Ovary (tissue), 9 donors: ENCODE measurements around the gene HDGF. TPM values are rescaled to one million over a fixed set of nuclear protein-coding genes. Genes with fewer than 3 reads are reported as not detected.

Experiments
- DNase-seq, 5 donors: peaks; one replicate each; pipeline ENCODE4 v3.0.0-alpha.2; 2019 to 2020
- H3K27ac ChIP-seq, 2 donors: fragments of 200-600 bp; one replicate each; pipeline versions ENCODE4 v1.5.1 to v1.8.0; 2019 to 2022
- H3K27me3 ChIP-seq: fragments of 200-600 bp; one replicate; pipeline ENCODE4 v1.8.0; 2022
- H3K36me3 ChIP-seq: fragments of 200-600 bp; sonication (generic); one replicate; pipeline ENCODE4 v1.5.1; 2019
- H3K4me1 ChIP-seq: one replicate; pipeline ENCODE4 v1.8.1; 2013; ENCODE audit warnings: mild to moderate bottlenecking, moderate library complexity; ENCODE audit not compliant: insufficient read depth
- H3K4me3 ChIP-seq: fragments of 200-600 bp; sonication (generic); one replicate; pipeline ENCODE4 v1.5.1; 2017
- H3K9me3 ChIP-seq, 2 donors: fragments of 200-600 bp in 1 of 2; sonication (generic) in 1 of 2; one replicate each; pipeline versions ENCODE4 v1.5.1 to v1.8.1; 2013 to 2019; ENCODE audit warnings: mild to moderate bottlenecking in 1 of 2, moderate library complexity in 1 of 2
- CTCF ChIP-seq, 3 donors: fragments of 450-650 bp in 2 of 3; fragments of 200-600 bp in 1 of 3; IDR thresholded peaks; one replicate each; pipeline versions ENCODE4 v1.5.1 to v1.8.0; 2016 to 2022; ENCODE audit warnings: antibody characterized with exemption in 3 of 3, mild to moderate bottlenecking in 1 of 3
- EP300 ChIP-seq: sonication (generic); formaldehyde crosslinking; IDR thresholded peaks from one replicate; pipeline ENCODE4 v1.6.1; 2017; ENCODE audit warnings: antibody characterized with exemption
- POLR2A ChIP-seq: fragments of 450-650 bp; IDR thresholded peaks from one replicate; pipeline ENCODE4 v1.6.1; 2017; ENCODE audit warnings: antibody characterized with exemption, mild to moderate bottlenecking, moderate library complexity
- WGBS, 3 donors: extraction: QIAGEN DNeasy Blood & Tissue Kit in 1 of 3; methylation state at CpG; one replicate each; pipeline versions ENCODE4 v1.1.5 to v1.1.7; 2013 to 2017; 5-methylcytosine and 5-hydroxymethylcytosine counted together
- intact Hi-C, 4 donors: fragments of 100-400 bp; cut with DNase I; formaldehyde crosslinking; loops; one replicate each; pipeline versions ENCODE4 v1.11.0 to v1.15.1; 2022 to 2023
- polyA plus RNA-seq, 2 donors: library from polyadenylated mRNA; stranded (reverse); fragments of 200-250 nt in 1 of 2; fragments of 350-450 nt in 1 of 2; fragmentation: Illumina TruSeq in 1 of 2; extraction: RNeasy Lipid Tissue Mini Kit (QIAGEN cat#74804) in 1 of 2; gene quantifications; one replicate each; pipeline ENCODE4 v1.2.3, GENCODE V29; 2013 to 2014
- total RNA-seq, 7 donors: library from RNA; depleted of rRNA in 2 of 7; stranded (reverse); fragments of >200 nt in 2 of 7; fragmentation: NEBNext Ultra II Directional in 3 of 7; extraction: Animal tissue kit (Norgen Biotek cat#: 25700) in 3 of 7; gene quantifications; one replicate each; pipeline versions ENCODE4 v1.1.0 to v1.2.4, GENCODE V29; 2016 to 2023
- donor health status: DM: no; HTN: no; CAD: no; lungs with moderate emphysema.
- donor health status: DM: no; HTN: no; CAD: no.
- donor health status: Bipolar disorder and iron deficiency.
- donor health status: DM: yes; HTN: yes; CAD: no.
- donor health status: DM: no; HTN: no; CAD: no.
- donor health status: DM: yes; HTN: yes; CAD: no.

HDGF gene
- total and polyA plus RNA-seq, 9 donors, result 81.1 to 184 (median 146) TPM

- intact Hi-C loops, result loop anchor here in 2 of 4 donors (5.0 to 10.0 kb wide), 2 partner anchors 108 to 370 kb away; no protein-coding TSS in a partner anchor
- Histone ChIP-seq H3K36me3 (no peaks in the 10 kb centered on the region), H3K27me3 (no peaks in the 10 kb centered on the region), H3K27ac (no peak overlapping the region), H3K4me1 (peaks cover 11% of the 10 kb centered on the region), H3K4me3 (no peak overlapping the region), H3K9me3 (no peaks in the 10 kb centered on the region)
- 59 to 62% (median 62%) methylated on average over 4 of the region's 4 CpGs for WGBS, 3 donors
- TF ChIP-seq CTCF (IDR thresholded peaks at IDR 0.05), result no peak
- TF ChIP-seq EP300, result no peak
- no peak for TF ChIP-seq POLR2A
- no peak for DNase-seq
Measured at GRCh38 chr1:156776942-156777341, 25.5 kb upstream of the HDGF start.

GRCh38 chr1:156775799-156776198, 24.3 kb upstream of the HDGF start:
- intact Hi-C loops, result loop anchor here in 2 of 4 donors (5.0 to 10.0 kb wide), 2 partner anchors 109 to 372 kb away; no protein-coding TSS in a partner anchor
- H3K9me3 ChIP-seq, result no peaks in the 10 kb centered on the region
- H3K4me1 ChIP-seq, result peaks cover 10% of the 10 kb centered on the region
- 80 to 86% (median 81%) methylated on average over 5 of the region's 5 CpGs for WGBS, 3 donors
- TF ChIP-seq EP300 (no peak), CTCF (IDR thresholded peaks at IDR 0.05) (no peak), POLR2A (no peak)
- no peaks in the 10 kb centered on the region for H3K27me3 ChIP-seq
- H3K27ac ChIP-seq, result no peak overlapping the region
- no peaks in the 10 kb centered on the region for H3K36me3 ChIP-seq
- DNase-seq, result no peak
- no peak overlapping the region for H3K4me3 ChIP-seq

- Histone ChIP-seq H3K27me3 (no peaks in the 10 kb centered on the region), H3K9me3 (no peaks in the 10 kb centered on the region), H3K4me3 (no peak overlapping the region), H3K36me3 (no peaks in the 10 kb centered on the region), H3K4me1 (peaks cover 10% of the 10 kb centered on the region), H3K27ac (no peak overlapping the region)
- DNase-seq, result no peak
- TF ChIP-seq CTCF (IDR thresholded peaks at IDR 0.05) (no peak), EP300 (no peak), POLR2A (no peak)
- intact Hi-C loops, result loop anchor here in 1 of 4 donors (10.0 kb wide), 1 partner anchor 111 kb away; no protein-coding TSS in a partner anchor
- 92 to 94% (median 93%) methylated on average over 3 of the region's 3 CpGs for WGBS, 3 donors
Measured at GRCh38 chr1:156773607-156774006, 22.1 kb upstream of the HDGF start.

DNA sequence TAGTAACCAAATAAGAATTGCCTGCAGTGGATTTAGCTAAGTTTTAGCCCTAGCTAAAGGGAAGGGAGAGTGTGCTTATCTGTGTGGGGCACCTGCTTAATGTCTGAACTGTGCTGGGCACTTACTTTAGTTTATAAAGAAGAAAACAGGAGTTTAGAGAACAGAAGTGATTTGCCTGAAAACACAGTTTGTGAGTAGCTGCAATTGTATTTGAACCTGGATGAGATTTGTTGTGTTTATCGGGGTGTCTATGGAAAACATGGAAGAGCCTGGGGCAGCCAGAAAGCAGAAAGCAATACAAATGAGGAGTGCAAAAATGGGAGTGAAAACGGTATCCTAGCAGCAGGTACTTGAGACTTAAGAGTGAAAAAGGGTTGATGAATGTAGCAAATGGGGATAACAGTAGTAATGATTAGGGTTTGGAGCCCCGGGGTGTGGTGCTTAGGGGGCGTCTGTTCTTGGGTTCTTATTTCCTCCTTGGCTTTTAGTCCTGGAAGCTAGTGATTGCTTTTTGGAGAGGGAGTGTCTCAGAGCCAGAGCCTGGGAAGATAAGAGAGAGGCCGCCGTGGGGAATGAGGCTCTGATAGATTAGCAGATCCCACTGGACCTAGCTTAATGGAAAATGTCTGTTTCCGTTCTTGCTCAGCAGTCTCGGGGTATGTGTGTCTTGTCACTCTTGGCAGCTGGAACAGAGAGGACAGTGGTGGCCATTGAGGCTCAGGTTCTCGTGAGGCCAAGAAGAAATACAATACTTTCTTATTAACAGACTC, 21.4 kb upstream of the HDGF start:
- intact Hi-C loops, result loop anchor here in 1 of 4 donors (10.0 kb wide), 1 partner anchor 112 kb away; no protein-coding TSS in a partner anchor
- H3K4me1 ChIP-seq, result peaks cover 10% of the 10 kb centered on the region
- H3K27me3 ChIP-seq, result no peaks in the 10 kb centered on the region
- no peak for TF ChIP-seq POLR2A
- H3K27ac ChIP-seq, result no peak overlapping the region
- 22 to 25% (median 25%) methylated on average over 9 of the region's 9 CpGs for WGBS, 3 donors
- H3K36me3 ChIP-seq, result no peaks in the 10 kb centered on the region
- no peaks in the 10 kb centered on the region for H3K9me3 ChIP-seq
- H3K4me3 ChIP-seq, result no peak overlapping the region
- no peak for DNase-seq

DNA sequence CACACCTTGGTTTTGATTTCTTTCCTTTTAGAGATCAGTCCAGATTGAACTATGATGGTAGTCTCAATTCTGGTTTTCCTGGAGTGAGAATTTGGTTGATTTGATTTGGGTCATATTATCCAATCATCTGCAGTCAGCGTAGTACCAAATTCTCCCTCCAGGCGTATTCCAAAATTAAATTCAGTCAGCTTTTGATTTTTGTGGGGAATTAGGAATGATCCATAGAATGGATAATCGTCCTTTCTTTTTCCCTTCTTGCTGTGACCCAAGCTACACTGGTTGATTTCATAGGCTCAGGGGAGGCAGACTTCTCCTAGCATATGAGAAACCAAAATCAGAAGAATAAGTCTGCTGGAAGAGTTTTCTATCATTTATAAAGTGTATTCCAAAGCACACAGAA, 20.7 kb upstream of the HDGF start:
- no peak overlapping the region for H3K4me3 ChIP-seq
- H3K27me3 ChIP-seq, result no peaks in the 10 kb centered on the region
- H3K36me3 ChIP-seq, result no peaks in the 10 kb centered on the region
- no peak for DNase-seq
- H3K9me3 ChIP-seq, result no peaks in the 10 kb centered on the region
- no peak overlapping the region for H3K27ac ChIP-seq
- intact Hi-C loops, result loop anchor here in 1 of 4 donors (10.0 kb wide), 1 partner anchor 113 kb away; no protein-coding TSS in a partner anchor
- 73 to 83% (median 73%) methylated on average over 3 of the region's 3 CpGs for WGBS, 3 donors
- TF ChIP-seq CTCF (IDR thresholded peaks at IDR 0.05) (no peak), EP300 (no peak), POLR2A (no peak)
- H3K4me1 ChIP-seq, result peaks cover 8% of the 10 kb centered on the region
